ENCODE measurements around the gene TMED5. TPM values are rescaled to one million over a fixed set of nuclear protein-coding genes. Genes with fewer than 3 reads are reported as not detected.

Gene TMED5
- polyA plus RNA-seq, 10 donors, result 21.1 to 31.7 (median 28.0) TPM

- DNase-seq, result no peak
These were observed 55.5 kb downstream of the TMED5 start for GRCh38 chr1:93124556-93125355.

- no peak for DNase-seq
These were observed 56.9 kb downstream of the TMED5 start for GRCh38 chr1:93123201-93123783.

DNA sequence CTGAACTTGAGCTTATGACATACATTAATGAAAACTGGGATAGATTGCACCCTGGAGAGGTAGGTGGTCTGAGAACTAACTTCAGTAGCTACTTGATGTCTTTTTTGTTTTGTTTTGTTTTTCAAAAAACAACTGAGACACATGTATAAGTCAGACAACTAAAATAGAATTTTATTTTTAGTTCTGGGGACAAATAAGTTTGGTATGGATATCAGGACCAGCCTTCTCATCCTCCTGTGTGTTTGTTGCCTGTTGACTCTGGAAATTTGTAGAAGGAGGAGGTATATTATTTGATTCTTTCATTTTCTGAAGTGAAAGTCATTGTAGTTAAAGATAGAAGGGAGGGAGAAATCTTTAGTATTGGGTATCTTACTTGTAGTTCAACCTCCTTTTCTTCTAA lies 59.6 kb downstream of the TMED5 start:
- no peak for DNase-seq

GRCh38 chr1:93114391-93114790 lies 65.8 kb downstream of the TMED5 start:
- DNase-seq, result no peak

DNA sequence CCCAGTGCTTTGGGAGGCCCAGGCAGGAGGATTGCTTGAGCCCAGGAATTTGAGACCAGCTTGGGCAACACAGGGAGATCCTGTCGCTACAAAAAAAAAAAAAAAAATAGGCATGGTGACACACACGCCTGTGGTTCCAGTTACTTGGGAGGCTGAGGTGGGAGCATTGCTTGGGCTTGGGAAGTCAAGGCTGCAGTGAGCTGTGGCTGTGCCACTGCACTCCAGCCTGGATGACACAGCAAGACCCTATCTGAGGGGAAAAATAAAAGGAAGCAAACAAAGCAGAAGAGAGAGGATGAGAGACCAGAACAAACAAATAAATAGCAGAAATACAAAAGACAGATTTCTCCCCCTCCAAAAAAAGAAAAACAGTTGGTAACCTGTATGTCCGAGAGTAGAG lies 67.1 kb downstream of the TMED5 start:
- no peak for DNase-seq

DNA sequence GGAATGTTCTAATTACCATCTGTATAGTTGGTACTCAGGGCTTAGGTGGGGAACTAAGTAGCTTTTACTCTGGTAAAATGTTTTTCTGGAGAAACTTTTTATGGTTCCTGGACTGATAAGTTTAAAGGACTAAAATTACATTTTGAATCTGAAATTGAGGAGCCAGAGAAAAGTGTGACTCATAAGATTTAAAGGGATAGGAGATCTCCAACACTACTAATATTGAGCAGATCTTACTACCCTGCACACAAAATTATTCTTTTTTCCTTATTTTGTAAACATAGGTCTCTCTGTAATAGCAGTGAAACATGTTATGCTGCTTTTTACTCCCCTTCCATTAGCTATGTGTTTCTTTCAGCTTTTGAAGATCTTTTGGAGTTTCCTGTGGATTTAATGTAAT lies 68.7 kb downstream of the TMED5 start:
- DNase-seq, result no peak

- no peak for DNase-seq
These were observed 69.1 kb downstream of the TMED5 start for GRCh38 chr1:93111065-93111464.

DNA sequence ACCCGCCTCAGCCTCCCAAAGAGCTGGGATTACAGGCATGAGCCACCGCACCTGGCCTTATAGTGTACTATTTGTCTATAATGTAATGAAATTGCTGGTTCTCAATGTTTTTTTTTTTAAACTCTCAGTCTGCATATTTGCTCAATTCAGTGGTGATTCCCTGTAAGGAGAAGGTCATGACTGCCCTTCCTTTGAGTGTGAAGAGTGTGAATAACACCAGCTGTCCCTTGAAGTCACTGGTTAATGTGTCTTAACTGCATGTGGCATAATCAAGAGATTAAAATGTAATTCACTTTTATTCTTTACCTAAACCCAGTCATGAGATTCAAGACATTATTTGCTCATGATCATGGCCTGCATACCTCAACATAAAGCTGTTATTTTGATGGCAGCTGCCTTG lies 70.6 kb downstream of the TMED5 start:
- DNase-seq, result no peak

DNA sequence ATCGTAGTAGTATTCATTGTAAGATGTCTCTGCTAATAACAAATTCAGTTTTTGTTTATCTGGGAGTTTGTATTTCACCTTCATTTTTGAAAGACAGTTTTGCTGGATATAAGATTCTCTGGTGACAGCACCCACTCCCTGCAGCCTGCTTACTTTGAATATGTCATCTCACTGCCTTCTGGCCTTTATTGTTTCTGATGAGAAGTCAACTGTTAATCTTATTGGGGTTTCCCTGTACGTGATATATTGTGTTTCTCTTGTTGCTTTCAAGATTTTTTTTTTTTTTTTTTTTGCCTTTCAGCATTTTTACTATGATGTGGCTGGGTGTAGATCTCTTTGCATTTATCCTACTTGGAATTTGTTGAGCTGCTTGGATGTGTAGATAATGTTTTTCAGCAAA lies 71.9 kb downstream of the TMED5 start:
- DNase-seq, result no peak

DNA sequence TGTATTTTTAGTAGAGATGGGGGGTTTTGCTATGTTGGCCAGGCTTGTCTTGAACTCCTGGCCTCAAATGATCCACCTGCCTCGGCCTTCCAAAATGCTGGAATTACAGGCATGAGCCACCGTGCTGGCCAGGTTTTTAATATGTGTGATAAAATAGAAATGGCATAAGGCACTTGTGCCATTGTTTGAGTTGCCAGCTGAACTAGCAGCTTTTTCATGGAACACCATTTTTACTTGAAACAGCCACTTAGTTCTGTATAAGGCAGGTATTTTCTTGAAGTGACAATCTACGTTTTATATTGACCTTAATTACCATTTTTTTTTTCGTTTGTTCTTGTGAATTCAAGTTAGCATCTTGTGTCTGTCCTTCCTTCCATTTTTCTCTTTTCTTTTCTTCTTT lies 72.8 kb downstream of the TMED5 start:
- no peak for DNase-seq

- DNase-seq, result no peak
These were observed 74.0 kb downstream of the TMED5 start for GRCh38 chr1:93106226-93106625.

DNA sequence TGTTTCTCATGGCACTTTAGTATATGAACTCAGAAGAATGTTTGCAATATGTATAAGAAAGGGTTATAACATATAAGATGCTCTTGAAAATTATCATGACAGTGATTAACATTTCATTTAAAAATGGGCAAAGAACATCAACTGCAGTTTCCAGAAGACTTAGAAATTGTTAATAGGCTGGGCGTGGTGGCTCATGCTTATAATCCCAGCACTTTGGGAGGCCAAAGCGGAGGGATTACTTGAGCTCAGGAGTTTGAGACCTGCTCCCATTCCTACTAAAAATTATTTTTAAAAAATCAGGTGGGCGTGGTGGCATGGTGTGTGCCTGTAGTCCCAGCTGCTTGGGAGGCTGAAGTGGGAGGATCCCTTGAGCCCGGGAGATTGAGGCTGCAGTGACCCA lies 78.1 kb downstream of the TMED5 start:
- no peak for DNase-seq

Other genes starting within 250 kb of the TMED5 start
- gene DIPK1A, start 219.0 kb downstream of the TMED5 start, polyA plus RNA-seq (ENCODE audit: insufficient read length in 10 of 10), result 10 to 100 TPM; 10.2 to 14.5 (median 11.8) TPM
- 10 to 100 TPM; 17.3 to 31.0 (median 21.7) TPM for gene MTF2, start 101.1 kb downstream of the TMED5 start, polyA plus RNA-seq (ENCODE audit: insufficient read length in 10 of 10)
- gene CCDC18, start 311 bp upstream of the TMED5 start, polyA plus RNA-seq (ENCODE audit: insufficient read length in 10 of 10), result 1 to 10 TPM; 3.6 to 7.6 (median 5.2) TPM
- 10 to 100 TPM; 59.4 to 80.1 (median 65.6) TPM for gene DR1, start 165.5 kb upstream of the TMED5 start, polyA plus RNA-seq (ENCODE audit: insufficient read length in 10 of 10)